H54 (cell line): ENCODE measurements around the gene HOXA10.
A peak's percentile ranks its signal among the peaks of the same experiment; 100 is the strongest.

Experiments used
- DNase-seq: peaks from one replicate; pipeline ENCODE4 v3.0.0; 2011; ENCODE audit warnings: low spot score, mixed read lengths; ENCODE audit not compliant: insufficient read length
- FAIRE-seq: peaks from 3 replicates; lab custom pipeline; 2011; peaks lifted over from hg19 to GRCh38; lab: Jason Lieb, UNC
- POLR2A ChIP-seq: IDR thresholded peaks from 2 replicates; pipeline ENCODE4 v1.6.1; 2011; ENCODE audit warnings: low read depth, mild to moderate bottlenecking, low read length

Gene HOXA10

DNA sequence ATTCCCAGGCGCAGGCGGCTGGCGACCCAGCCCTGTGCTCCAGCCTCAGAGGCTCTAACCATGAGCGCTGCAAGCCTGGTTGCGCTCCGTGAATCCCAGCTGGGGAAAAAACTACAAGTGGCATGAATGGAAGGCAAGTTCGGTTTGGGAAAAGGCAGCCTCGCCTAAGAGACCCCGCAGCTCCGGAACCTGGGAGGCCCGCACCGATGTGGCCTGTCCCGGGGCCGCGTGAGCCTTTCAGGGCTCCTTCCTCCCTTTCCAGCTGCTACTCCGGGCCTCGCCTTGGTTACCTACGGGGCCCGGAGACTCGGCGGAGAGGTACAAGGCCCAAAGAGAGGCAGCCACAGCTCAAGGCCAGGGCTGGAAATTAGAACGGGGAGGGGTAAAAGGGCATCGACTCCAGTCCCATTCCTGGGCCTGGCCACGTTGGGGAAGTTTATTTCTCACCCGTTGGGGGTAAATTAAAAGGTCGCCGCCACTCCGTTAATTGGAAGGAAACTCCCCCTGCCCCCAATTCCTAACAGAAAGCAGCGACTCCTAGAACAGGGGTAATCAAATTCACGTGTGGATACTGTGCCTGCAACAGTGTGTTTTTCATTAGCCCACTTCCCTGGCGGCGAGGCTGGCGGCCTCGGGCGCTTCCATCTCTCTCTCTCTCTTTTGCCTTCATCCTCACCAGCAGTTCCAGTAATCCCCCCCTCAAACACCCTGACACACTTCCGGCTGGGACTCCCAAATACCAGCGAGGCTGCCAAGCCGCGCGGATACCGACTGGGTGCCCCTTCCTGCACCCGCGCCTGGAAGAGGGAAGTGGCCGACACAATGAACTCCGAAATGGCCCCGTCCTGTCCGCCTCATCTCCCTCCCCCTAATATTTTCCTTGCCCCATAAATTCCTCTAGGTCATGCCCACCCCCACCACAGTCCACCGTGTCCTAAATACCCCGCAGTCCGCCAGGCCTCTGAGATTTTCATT is 7.3 kb downstream of the HOXA10 start:
- DNase-seq (no peak), FAIRE-seq (no peak)
- no peak for TF ChIP-seq POLR2A

DNA sequence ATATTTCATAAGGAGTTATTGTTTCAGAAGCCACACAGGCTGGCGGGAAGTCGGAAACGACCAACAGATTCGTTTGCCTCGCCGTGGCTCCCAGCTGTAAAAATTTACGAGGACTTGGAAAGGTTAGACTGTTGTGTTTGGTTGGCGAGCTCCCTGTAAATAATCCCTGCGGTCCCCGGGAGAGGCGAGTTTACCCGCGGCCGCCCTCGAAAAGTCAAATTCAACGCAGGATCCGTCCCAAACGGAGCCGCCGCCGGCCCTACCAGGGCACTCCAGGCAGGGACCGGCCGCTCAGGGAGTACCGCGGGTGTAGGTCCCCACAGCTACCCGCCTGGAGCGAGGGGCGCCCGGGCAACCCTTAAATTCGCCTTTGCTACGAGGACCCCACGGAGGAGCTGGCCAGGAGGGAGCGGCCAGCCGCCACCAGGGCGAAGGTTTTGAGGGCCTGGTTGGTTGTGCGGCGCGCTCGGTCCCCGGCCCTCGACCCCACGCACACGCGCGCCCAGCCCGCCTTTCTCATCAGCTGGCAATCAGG is 8.1 kb downstream of the HOXA10 start:
- DNase-seq (no peak), FAIRE-seq (no peak)
- TF ChIP-seq POLR2A = no peak

DNA sequence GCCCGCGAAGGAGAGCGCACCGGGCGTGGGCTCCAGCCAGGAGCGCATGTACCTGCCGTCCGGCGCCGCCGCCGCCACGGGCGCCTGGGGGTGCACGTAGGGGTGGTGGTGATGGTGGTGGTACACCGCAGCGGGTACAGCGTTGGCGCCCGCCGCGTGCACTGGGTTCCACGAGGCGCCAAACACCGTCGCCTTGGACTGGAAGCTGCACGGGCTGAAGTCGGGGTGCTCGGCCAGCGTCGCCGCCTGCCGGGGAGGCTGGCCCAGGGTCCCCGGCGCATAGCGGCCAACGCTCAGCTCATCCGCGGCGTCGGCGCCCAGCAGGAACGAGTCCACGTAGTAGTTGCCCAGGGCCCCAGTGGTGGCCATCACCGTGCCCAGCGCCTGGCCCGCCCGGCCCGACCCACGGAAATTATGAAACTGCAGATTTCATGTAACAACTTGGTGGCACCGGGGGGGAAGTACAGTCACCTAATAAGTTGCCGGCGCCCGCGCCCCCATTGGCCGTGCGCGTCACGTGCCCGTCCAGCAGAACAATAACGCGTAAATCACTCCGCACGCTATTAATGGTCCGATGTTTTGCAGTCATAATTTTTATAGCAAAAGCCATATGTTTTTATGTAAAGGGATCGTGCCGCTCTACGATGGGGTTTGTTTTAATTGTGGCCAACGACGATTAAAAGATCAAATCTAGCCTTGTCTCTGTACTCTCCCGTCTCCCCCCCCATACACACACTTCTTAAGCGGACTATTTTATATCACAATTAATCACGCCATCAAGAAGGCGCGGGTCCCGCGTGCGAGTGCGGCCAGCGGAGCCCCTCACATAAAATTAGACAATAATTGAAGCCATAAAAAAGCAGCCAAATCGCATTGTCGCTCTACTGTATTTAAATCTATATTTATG is 8.8 kb downstream of the HOXA10 start, which contains the start of gene HOXA9:
Gene HOXA9 (minus strand): TSS at position 449 of the 907 bp plus-strand sequence. CDS start 80 bp downstream, at position 369.
- DNase-seq (no peak), FAIRE-seq (no peak)
- peak; percentile 22; the same call in 1 of the 2 replicates for TF ChIP-seq POLR2A

DNA sequence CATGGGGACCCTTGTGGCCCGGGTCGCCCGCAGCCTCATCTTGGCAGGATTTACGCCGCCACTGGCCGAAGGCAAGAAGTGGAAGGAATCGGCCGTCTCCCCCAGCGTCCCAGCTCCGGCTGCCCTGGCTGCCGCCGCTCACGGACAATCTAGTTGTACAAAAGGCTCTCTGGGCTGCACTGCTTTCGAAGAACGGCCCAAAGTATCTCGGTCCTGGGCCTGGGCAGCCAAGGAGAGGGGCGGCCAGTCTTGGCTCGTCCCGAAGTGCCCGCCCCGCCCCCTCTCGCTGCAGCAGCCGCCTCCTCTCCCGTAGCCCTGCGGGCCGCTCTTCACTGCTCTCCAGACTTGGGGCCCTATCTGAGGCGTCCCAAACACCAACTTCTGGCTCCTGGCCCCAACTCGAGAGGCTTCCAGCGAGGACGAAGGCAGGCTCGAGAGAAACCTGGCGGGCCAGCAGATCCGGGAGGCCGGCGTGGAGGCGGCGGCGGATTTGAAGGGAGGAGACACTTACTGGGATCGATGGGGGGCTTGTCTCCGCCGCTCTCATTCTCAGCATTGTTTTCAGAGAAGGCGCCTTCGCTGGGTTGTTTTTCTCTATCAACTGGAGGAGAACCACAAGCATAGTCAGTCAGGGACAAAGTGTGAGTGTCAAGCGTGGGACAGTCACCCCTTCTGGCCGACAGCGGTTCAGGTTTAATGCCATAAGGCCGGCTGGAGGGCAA is 9.6 kb downstream of the HOXA10 start:
- DNase-seq (no peak), FAIRE-seq (no peak)

DNA sequence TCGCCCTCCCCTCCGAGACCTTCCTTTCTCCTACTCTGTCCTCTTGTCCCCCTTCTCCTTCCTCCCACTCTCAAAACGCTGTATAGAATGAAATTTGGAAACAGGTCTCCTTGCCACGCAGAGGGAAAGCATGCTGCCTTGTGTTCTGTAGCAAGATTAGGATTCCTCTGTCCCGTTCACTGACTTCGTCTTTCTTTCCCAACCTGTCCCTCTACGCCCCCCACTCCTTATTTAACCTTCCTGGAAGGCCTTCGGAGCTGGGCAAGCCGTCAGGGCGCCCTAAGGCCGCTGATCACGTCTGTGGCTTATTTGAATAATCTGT is 10.1 kb downstream of the HOXA10 start:
- TF ChIP-seq POLR2A = no peak
- DNase-seq (no peak), FAIRE-seq (no peak)

More for the DNA sequence above, 9.6 kb downstream of the HOXA10 start:
- no peak for TF ChIP-seq POLR2A

DNA sequence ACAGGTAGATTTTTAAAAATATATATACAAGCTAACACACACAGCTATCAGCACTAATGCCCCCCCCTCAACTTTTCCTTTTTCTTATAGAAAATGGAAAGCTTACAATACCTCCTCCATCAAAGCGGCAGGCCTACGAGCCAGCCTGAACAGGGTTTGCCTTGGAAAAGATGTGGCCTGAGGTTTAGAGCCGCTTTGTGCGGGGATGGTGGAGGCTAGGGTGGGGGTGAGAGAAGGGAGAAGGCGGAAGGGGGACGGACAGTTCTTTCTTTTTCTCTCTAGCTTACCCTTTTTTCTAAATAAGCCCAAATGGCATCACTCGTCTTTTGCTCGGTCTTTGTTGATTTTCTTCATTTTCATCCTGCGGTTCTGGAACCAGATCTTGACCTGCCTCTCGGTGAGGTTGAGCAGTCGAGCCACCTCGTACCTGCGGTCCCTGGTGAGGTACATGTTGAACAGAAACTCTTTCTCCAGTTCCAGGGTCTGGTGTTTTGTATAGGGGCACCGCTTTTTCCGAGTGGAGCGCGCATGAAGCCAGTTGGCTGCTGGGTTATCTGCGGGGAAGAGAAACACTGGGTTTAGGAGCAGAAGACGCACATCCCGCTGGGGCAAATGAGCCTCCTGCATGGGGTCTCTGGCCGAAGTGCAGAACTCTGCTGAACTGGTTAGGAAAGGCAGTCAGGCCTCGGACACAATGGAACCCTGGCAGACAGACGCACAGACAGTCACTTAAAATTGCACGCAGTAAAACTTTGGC is 10.7 kb downstream of the HOXA10 start:
- TF ChIP-seq POLR2A = no peak
- no peak for FAIRE-seq
- DNase-seq = no peak

DNA sequence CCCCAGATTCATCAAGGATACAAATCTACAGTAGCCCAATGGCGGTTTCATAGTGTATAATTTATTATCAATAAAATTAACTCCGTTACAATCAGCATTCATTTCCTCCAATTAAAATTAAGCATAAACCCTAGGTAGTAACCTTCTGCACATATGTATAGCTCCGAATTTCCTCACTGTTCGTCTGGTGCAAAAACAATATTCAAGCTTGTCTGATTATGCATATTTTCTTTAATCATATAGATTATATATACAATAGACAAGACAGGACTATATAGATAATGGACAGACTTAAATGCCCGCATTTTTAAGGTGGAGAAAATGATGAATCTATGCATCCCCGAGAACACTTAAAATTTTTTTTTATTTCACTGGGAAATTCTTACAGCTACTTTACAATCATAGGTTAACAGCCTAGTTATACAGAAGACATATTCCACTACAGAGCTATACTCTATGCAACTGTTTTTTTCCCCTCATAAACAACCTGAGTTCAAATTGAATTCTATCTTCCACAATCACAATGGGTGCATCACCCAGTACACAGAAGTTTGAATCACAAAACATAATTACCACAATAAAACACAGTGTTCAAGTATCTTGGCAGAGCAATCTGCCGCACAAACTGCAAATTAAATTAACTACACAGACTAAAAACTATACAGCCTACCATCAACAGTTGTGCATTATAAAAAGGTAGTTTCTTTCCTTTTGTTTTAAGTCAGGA is 11.4 kb downstream of the HOXA10 start:
- DNase-seq = no peak
- no peak for TF ChIP-seq POLR2A

DNA sequence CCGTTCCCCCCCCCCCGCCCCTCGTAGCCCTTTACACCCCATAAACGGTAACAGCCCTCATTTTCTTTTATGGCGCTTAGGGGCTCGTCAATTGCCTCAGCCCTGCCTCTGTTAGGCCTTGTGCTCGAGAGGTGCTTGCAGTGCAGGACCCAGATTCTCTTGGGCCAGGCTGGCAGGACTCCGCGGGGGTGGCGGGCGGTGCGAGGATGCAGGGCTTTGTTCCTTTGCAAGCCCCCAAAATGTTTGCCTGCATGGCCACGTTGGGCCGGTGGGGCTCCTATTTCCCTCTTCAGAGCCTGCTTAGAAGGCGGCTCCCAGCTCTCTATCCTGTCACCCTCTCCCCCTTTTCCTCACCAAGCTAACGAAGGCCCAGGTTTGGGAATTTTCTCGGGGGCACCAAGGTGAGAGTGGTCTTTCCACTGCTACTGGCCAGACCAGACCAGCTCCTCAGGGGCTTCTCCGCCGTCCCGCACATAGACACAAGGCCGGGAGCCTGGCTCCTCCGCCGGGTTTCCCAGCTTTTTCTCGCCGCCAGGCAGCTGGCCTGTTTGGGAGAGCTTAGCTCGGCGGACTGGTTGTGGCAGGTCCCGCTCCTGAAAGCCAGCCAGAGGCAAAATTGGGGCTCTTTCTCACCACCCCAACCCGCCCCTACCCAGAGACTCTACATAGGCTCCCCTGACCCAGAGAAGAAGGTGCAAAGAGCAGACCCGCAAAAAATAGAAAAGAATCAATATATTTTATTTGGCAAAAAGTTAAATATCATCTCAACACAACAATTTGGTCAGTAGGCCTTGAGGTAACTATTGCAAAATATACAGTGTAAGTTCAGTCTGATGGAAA is 12.2 kb downstream of the HOXA10 start:
- FAIRE-seq (no peak), DNase-seq (no peak)
- no peak for TF ChIP-seq POLR2A

More for the DNA sequence above, 11.4 kb downstream of the HOXA10 start:
- no peak for FAIRE-seq

DNA sequence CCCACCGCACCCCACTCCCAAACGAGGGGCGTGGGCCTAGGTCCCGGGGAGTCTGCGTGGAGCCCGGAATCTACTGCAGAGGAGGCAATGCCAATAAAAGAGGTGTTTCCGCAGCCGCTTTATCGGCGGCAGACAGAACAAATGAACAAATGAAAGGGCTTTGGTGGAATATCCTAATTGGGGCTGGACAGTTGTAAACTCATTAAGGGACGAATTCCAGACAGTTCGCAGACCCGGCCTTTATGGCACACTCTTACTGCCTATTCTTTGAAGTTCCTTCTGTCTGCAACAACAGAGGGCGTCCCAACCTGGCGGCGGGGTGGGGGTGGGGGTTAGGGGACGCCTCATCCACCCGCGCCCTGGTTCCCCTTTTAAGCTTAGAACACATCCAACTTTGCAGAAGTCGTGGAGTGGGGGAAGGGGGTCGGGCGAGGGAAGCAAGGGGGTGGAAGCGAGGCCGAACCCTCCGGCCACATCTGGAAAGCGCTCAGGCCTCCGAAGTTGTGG is 12.9 kb downstream of the HOXA10 start:
- TF ChIP-seq POLR2A = no peak
- FAIRE-seq (no peak), DNase-seq (no peak)

DNA sequence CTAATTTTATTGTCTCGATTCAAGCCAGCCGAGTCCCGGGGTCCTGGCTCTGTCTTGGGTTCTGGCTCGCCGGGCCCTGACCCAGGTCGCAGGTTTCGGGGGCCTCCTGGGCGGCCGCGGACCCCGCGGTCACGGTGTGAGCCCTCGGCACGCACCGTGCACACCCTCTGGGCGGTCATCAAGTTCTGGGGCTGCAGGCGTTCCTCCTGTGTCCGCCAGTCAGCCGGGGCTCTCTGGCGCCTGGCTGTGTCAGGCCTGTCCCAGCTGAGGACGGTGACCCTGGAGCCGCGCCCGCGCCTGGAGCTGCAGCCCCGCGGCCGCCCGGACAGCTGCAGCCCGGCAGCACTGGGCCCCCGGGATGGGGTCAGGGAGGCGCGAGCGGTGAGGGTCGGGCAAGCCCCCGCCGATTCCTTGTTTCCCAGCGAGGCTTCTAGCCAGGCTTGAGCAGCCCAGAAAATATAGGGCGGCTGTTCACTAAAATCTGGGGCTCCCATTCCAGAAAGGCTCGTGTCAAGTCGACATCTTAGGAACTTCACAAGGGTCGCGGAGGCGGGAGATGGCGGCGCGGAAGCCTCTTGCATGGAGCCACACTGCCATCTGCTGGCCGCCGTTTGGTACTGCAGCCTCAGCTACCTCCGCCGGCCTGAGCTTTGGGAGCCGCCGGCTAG is 13.4 kb downstream of the HOXA10 start:
- FAIRE-seq = peak; percentile 60
- no peak for TF ChIP-seq POLR2A
- peak; percentile 98 for DNase-seq

DNA sequence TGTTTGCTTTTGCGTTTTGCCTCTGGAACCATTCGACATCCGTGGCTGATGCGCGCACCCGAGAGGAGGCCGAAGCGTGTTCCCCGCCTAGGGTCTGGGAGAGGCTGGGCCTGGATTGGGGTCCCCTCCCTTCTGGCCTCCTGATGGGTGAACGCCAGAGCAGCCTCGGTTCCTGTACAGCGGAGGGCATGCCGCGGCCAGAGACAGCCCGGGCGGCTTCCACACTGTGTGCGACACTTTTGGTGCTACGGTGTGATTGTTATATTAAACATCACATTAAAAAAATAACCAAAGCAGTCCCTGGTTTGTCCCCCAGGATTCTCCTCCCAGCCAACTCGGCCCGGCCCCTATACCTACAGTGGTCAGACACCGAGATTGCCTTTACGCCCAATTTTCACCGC is 14.0 kb downstream of the HOXA10 start:
- DNase-seq (no peak), FAIRE-seq (no peak)
- no peak for TF ChIP-seq POLR2A
